PC-3 (cell line): Measurements from ENCODE around the gene B3GNT5. TPM values are rescaled to one million over a fixed set of nuclear protein-coding genes. Genes with fewer than 3 reads are reported as not detected.

Experiments
- ATAC-seq: fragments of 200-7000 bp; cut with Tn5 transposase; 2 replicates; pipeline ENCODE4 v1.9.1; 2020; ENCODE audit warnings: mild to moderate bottlenecking, moderate library complexity
- BruUV-seq: library from RNA; stranded (reverse); fragments of 400-500 nt; replicated peaks from 2 replicates; lab custom pipeline; 2021; lab: Mats Ljungman, UMichigan
- CTCF ChIA-PET: fragments of 300-600 bp; sonication (Branson Sonifier 250); formaldehyde crosslinking; loops from one replicate; lab custom pipeline; 2022; ENCODE audit warnings: antibody characterized with exemption; lab: Charles Lee
- POLR2A ChIA-PET: fragments of 300-600 bp; sonication (Branson Sonifier 250); formaldehyde crosslinking; loops from one replicate; lab custom pipeline; 2022; ENCODE audit warnings: antibody characterized with exemption; ENCODE audit not compliant: unreplicated experiment; lab: Charles Lee
- DNase-seq: peaks from one replicate; pipeline ENCODE4 v3.0.0-alpha.2; 2015
- H2AFZ ChIP-seq: fragments of 300-600 bp; sonication (generic); 2 replicates; pipeline ENCODE4 v1.6.0; 2016; ENCODE audit warnings: antibody characterized with exemption, low read length
- H3F3A ChIP-seq: fragments of 300-600 bp; sonication (generic); one replicate; pipeline ENCODE4 v1.6.0; 2017; ENCODE audit warnings: antibody characterized with exemption, low read length, control low read depth, mild to moderate bottlenecking; ENCODE audit not compliant: unreplicated experiment
- H3K27ac ChIP-seq: fragments of 300-600 bp; sonication (generic); 2 replicates; pipeline ENCODE4 v1.5.1; 2016; ENCODE audit warnings: mild to moderate bottlenecking, low read length
- H3K27me3 ChIP-seq: fragments of 300-600 bp; sonication (generic); 2 replicates; pipeline ENCODE4 v1.6.1; 2016; ENCODE audit warnings: low read length, mixed read lengths
- H3K36me3 ChIP-seq: fragments of 300-600 bp; sonication (generic); 2 replicates; pipeline ENCODE4 v1.6.1; 2016; ENCODE audit warnings: low read depth, mixed run types, low read length, mixed read lengths
- H3K4me1 ChIP-seq: fragments of 300-600 bp; sonication (generic); 2 replicates; pipeline ENCODE4 v1.5.1; 2016; ENCODE audit warnings: low read length; ENCODE audit not compliant: insufficient read depth
- H3K4me2 ChIP-seq: fragments of 300-600 bp; sonication (generic); 2 replicates; pipeline ENCODE4 v1.6.0; 2016; ENCODE audit warnings: low read length
- H3K4me3 ChIP-seq: fragments of 300-600 bp; sonication (generic); 2 replicates; pipeline ENCODE4 v1.5.1; 2016; ENCODE audit warnings: mild to moderate bottlenecking, low read length, mixed read lengths
- H3K79me2 ChIP-seq: fragments of 300-600 bp; sonication (generic); 2 replicates; pipeline ENCODE4 v1.6.1; 2017; ENCODE audit warnings: low read length, mixed read lengths
- H3K9ac ChIP-seq: fragments of 300-600 bp; sonication (generic); 2 replicates; pipeline ENCODE4 v1.6.0; 2016; ENCODE audit warnings: mild to moderate bottlenecking, low read length
- H3K9me2 ChIP-seq: fragments of 300-600 bp; sonication (generic); replicated peaks from 2 replicates; pipeline ENCODE4 v1.6.1; 2016; ENCODE audit warnings: mixed run types, low read length, mixed read lengths
- H3K9me3 ChIP-seq: fragments of 300-600 bp; sonication (generic); 2 replicates; pipeline ENCODE4 v1.6.1; 2016; ENCODE audit warnings: low read length, mixed read lengths
- H4K20me1 ChIP-seq: fragments of 300-600 bp; sonication (generic); 2 replicates; pipeline ENCODE4 v1.6.1; 2016; ENCODE audit warnings: low read length, mixed read lengths
- CTCF ChIP-seq: fragments of 300-600 bp; sonication (generic); conservative IDR thresholded peaks from 2 replicates; pipeline ENCODE4 v1.5.1; 2017; ENCODE audit warnings: antibody characterized with exemption, low read depth, mild to moderate bottlenecking, low read length
- EZH2 ChIP-seq: fragments of 300-600 bp; sonication (generic); IDR thresholded peaks from one replicate; pipeline ENCODE4 v1.6.1; 2017; ENCODE audit warnings: antibody characterized with exemption, mild to moderate bottlenecking, low read length; ENCODE audit not compliant: unreplicated experiment
- EZH2phosphoT487 ChIP-seq: fragments of 300-600 bp; sonication (generic); IDR thresholded peaks from 2 replicates; pipeline ENCODE4 v1.6.1; 2018; ENCODE audit warnings: mild to moderate bottlenecking, antibody characterized with exemption, low read length, borderline replicate concordance
- intact Hi-C: fragments of 100-400 bp; cut with micrococcal nuclease; formaldehyde crosslinking; loops from 2 replicates; pipeline ENCODE4 v1.9.0; 2023
- total RNA-seq: library from RNA; depleted of rRNA; stranded (reverse); fragments of >200 nt; gene quantifications from 2 replicates; pipeline ENCODE4 v1.2.3, GENCODE V29; 2014

The B3GNT5 gene
- total RNA-seq, 1 experiment from 2014 or later: 22.9 TPM

GRCh38 chr3:183210862-183211341, 42.2 kb upstream of the B3GNT5 start:
- Histone ChIP-seq H3K4me1 (peaks cover 15% of the 10 kb centered on the region), H3K36me3 (no peaks in the 10 kb centered on the region), H3K9me3 (no peaks in the 10 kb centered on the region), H4K20me1 (no peaks in the 10 kb centered on the region), H3K4me2 (peak overlapping the region; percentile 19; the same call in 1 of the 2 replicates), H3F3A (no peaks in the 10 kb centered on the region), H3K79me2 (no peaks in the 10 kb centered on the region), H3K27me3 (no peaks in the 10 kb centered on the region), H3K9ac (no peak overlapping the region), H2AFZ (no peak overlapping the region), H3K9me2 (no peaks in the 10 kb centered on the region), H3K27ac (peak overlapping the region; percentile 38; the same call in 1 of the 2 replicates), H3K4me3 (no peak overlapping the region)
- TF ChIP-seq CTCF: no peak
- TF ChIP-seq EZH2: no peak
- no peak for TF ChIP-seq EZH2phosphoT487
- DNase-seq (peak; percentile 36), ATAC-seq (peak; percentile 68)
- BruUV-seq: no TSS peak
- POLR2A ChIA-PET: no interaction called here
- CTCF ChIA-PET: no interaction called here
- intact Hi-C loops: no loop called here

DNA sequence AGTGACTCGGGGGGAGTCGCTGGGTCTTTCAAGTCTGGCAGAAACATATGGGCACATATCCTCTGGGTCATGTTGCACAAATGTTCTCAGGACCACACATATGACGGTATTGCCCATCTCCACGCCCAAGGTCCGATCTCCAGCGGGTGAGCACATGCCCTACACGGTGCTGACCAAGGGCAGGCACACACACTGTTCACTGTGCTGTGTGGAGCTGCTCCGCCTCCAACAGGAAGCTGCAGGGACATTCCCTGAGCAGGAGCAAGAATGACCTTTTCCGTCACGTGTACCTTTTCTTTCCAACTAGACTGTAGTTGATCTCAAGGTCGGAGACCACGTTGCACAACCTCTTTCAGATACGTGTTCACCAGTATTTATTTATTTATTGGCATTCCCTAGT, 41.7 kb upstream of the B3GNT5 start:
- BruUV-seq: no TSS peak
- Histone ChIP-seq H3K9me2 (no peaks in the 10 kb centered on the region), H3K36me3 (no peaks in the 10 kb centered on the region), H3K4me1 (peaks cover 15% of the 10 kb centered on the region), H3K9ac (no peak overlapping the region), H3K9me3 (no peaks in the 10 kb centered on the region), H2AFZ (no peak overlapping the region), H3F3A (no peaks in the 10 kb centered on the region), H4K20me1 (no peaks in the 10 kb centered on the region), H3K4me2 (no peak overlapping the region), H3K4me3 (no peak overlapping the region), H3K79me2 (no peaks in the 10 kb centered on the region), H3K27ac (no peak overlapping the region), H3K27me3 (no peaks in the 10 kb centered on the region)
- POLR2A ChIA-PET: no interaction called here
- no peak for DNase-seq
- no peak for ATAC-seq
- intact Hi-C loops: no loop called here
- CTCF ChIA-PET: no interaction called here
- TF ChIP-seq EZH2phosphoT487: no peak
- no peak for TF ChIP-seq EZH2

GRCh38 chr3:183212096-183212495, 41.0 kb upstream of the B3GNT5 start:
- Histone ChIP-seq H3K4me2 (no peak overlapping the region), H3K36me3 (no peaks in the 10 kb centered on the region), H3K27me3 (no peaks in the 10 kb centered on the region), H3K4me1 (peaks cover 15% of the 10 kb centered on the region), H3K9me2 (no peaks in the 10 kb centered on the region), H2AFZ (no peak overlapping the region), H3K9ac (no peak overlapping the region), H3K9me3 (no peaks in the 10 kb centered on the region), H3K79me2 (no peaks in the 10 kb centered on the region), H4K20me1 (no peaks in the 10 kb centered on the region), H3K27ac (no peak overlapping the region), H3K4me3 (no peak overlapping the region), H3F3A (no peaks in the 10 kb centered on the region)
- TF ChIP-seq CTCF: no peak
- no peak for TF ChIP-seq EZH2phosphoT487
- TF ChIP-seq EZH2: no peak
- DNase-seq: no peak
- ChIA-PET CTCF (no interaction called here), POLR2A (no interaction called here)
- ATAC-seq: no peak
- BruUV-seq: no TSS peak
- intact Hi-C loops: no loop called here
